Measurements from ENCODE around the gene HECTD4.

Gene HECTD4

GRCh38 chr12:112164011-112164660, 218.1 kb downstream of the HECTD4 start:
- DNase-seq (ENCODE audit: low read depth), result no peak
- TF ChIP-seq, protein P1, sequence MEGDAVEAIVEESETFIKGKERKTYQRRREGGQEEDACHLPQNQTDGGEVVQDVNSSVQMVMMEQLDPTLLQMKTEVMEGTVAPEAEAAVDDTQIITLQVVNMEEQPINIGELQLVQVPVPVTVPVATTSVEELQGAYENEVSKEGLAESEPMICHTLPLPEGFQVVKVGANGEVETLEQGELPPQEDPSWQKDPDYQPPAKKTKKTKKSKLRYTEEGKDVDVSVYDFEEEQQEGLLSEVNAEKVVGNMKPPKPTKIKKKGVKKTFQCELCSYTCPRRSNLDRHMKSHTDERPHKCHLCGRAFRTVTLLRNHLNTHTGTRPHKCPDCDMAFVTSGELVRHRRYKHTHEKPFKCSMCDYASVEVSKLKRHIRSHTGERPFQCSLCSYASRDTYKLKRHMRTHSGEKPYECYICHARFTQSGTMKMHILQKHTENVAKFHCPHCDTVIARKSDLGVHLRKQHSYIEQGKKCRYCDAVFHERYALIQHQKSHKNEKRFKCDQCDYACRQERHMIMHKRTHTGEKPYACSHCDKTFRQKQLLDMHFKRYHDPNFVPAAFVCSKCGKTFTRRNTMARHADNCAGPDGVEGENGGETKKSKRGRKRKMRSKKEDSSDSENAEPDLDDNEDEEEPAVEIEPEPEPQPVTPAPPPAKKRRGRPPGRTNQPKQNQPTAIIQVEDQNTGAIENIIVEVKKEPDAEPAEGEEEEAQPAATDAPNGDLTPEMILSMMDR (IDR thresholded peaks at IDR 0.05; ENCODE audit: insufficient read depth, low read depth, low read length, missing control alignments), result no peak
- H3K4me3 ChIP-seq (ENCODE audit: low read depth, low read length), result no peak overlapping the region

DNA sequence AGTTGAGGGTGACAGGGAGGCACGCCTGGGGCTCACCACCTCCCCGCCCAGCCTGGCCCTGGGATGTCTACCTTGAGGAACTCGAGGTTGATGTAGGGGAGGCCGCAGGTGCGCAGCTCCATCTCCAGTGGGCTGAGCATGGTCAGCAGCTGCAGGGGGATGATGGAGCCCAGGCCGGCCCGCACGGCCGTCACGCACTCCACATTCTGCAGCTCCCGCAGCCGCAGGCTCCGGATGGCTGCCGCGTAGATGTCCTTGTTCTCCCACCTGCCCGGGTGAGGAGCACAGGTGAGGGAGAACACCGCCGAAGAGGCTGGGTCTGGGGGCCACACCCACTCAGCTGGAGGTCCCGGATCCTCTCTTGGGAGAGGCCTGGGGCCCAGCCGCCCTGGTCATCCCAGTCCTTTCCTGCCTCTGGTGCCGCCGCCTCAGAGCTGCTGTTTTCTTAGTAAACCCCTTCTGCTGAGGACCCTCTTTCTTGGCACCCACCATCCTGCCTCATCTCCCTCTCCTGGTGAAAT, 218.7 kb downstream of the HECTD4 start:
- DNase-seq (ENCODE audit: low read depth), result no peak

GRCh38 chr12:112163056-112163455, 219.2 kb downstream of the HECTD4 start:
- TF ChIP-seq, protein P1 (IDR thresholded peaks at IDR 0.05; ENCODE audit: insufficient read depth, low read depth, low read length, missing control alignments), result no peak
- no peak overlapping the region for H3K4me3 ChIP-seq (ENCODE audit: low read depth, low read length)
- no peak for DNase-seq (ENCODE audit: low read depth)

More for the DNA sequence above, 218.7 kb downstream of the HECTD4 start:
- TF ChIP-seq, protein P1 (IDR thresholded peaks at IDR 0.05; ENCODE audit: insufficient read depth, low read depth, low read length, missing control alignments), result no peak
- H3K4me3 ChIP-seq (ENCODE audit: low read depth, low read length), result no peak overlapping the region

- no peak overlapping the region for H3K4me3 ChIP-seq (ENCODE audit: low read depth, low read length)
- TF ChIP-seq, protein P1 (IDR thresholded peaks at IDR 0.05; ENCODE audit: insufficient read depth, low read depth, low read length, missing control alignments), result no peak
- DNase-seq (ENCODE audit: low read depth), result no peak
Measured at GRCh38 chr12:112162241-112162790, 219.9 kb downstream of the HECTD4 start.

- no peak overlapping the region for H3K4me3 ChIP-seq (ENCODE audit: low read depth, low read length)
- DNase-seq (ENCODE audit: low read depth), result no peak
- TF ChIP-seq, protein P1 (IDR thresholded peaks at IDR 0.05; ENCODE audit: insufficient read depth, low read depth, low read length, missing control alignments), result no peak
Measured at GRCh38 chr12:112161711-112162110, 220.5 kb downstream of the HECTD4 start.

DNA sequence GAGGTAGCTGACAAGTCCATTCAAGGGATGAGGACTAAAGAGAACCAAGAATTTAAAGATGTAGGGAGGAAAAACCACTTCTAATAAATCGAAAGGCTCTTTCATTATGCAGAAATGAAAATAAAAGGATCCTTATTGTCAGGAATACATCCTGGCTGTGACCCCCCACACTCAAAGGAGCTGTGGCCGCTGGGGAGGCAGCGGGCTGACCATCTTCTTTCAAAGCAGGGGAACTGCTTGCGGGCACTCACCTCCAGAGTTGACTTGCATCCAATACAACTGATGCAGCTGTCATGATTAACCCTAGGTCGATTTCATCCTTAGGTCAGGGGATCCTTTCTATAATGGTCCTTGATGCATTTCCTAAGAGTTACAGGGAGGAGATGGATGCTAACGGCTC, 221.6 kb downstream of the HECTD4 start:
- DNase-seq (ENCODE audit: low read depth), result no peak
- TF ChIP-seq, protein P1 (IDR thresholded peaks at IDR 0.05; ENCODE audit: insufficient read depth, low read depth, low read length, missing control alignments), result no peak
- H3K4me3 ChIP-seq (ENCODE audit: low read depth, low read length), result no peak overlapping the region
